Non-pigmented ciliary epithelial cell (primary cell): ENCODE measurements around the gene TSPAN5.
A peak's percentile ranks its signal among the peaks of the same experiment; 100 is the strongest.

Experiments used
- DNase-seq: peaks from one replicate; pipeline ENCODE4 v3.0.0-alpha.2; 2010; ENCODE audit warnings: low read depth

The TSPAN5 gene

DNA sequence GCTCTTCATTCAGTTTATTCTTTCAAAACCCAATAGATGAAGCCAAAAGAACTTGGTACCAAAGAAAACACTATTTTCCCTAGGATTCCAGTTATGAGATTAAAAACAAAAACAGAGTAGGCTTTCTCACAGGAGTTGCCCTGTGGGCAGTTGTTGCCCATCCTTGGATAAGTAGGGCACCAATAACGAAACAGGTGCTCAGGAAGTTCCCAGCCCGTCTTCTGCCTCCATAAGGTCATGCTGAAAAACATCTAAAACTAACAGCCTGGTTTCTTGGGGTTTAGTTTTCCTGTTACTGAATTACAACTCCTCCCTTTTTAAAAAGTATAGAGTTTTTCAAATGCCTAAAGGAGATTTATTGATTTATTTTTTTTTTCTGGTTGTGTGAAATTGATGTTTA is 14.7 kb downstream of the TSPAN5 start:
- DNase-seq = no peak

DNA sequence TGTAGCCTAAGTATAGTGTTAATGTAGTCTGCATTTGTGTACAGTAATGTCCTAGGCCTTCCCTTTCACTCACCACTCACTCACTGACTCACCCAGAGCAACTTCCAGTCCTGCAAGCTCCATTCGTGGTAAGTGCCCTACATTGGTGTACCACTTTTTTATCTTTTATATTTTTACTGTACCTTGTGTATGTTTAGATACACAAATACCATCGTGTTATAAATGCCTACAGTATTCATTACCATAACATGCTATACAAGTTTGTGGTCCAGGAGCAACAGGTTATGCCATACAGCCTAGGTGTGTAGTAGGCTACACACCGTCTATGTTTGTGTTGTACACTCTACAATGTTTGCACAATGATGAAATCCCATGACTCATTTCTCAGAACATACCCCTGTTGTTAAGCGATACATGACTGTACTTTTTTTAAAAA is 15.4 kb downstream of the TSPAN5 start:
- DNase-seq = peak; percentile 52

DNA sequence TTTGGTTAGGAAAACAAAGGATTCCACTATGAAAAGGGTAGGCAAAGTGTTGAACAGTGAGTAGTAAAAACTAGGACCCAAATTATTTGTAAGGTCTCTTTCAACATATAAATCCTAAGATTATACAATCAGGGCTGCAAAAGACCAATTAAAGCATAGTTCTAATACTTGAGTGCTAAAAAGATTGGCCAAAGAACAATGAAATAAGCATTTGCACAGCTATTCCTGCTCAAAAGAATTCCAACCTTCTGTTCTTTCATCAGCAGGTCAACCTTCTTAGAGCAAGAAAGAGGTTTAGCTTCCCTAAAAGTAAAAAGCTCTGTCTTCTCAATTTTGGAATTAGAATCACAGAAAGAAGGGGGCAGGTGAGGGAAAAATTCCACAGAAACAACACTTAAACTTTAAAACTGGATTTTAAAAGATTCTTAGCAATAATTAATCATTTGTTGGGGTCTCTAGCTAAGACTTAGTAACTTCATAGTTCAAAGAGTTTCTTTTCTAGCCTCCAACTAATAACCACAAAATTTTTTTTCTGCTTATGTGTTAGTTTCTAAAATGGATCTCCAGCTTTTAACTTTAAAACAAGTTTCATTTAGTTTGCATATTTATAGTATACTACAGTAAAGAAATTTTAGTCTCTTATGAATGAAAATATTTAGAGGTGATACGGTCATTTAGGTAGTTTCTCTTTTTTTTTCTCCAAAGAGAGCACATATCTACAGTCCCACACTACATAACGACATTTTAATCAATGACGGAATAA is 16.3 kb downstream of the TSPAN5 start:
- DNase-seq = no peak

DNA sequence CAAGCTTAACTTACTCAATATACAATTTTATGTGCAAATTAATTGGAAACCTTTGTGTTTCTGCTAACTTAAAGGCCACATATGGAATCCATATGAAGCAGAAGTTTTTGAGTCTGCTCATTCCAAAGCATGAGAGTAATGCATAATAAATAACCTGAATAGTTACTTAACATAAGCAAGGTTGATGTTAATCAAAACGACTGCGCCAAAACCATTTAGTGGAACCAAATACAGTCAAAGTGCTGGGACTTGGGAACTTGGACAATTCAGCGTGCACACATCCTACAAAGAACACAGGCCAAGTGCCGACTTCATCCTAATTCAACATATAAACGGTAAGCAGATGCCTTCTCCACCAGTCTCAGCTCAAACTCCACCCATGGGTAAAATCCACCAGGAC is 17.0 kb downstream of the TSPAN5 start:
- no peak for DNase-seq

DNA sequence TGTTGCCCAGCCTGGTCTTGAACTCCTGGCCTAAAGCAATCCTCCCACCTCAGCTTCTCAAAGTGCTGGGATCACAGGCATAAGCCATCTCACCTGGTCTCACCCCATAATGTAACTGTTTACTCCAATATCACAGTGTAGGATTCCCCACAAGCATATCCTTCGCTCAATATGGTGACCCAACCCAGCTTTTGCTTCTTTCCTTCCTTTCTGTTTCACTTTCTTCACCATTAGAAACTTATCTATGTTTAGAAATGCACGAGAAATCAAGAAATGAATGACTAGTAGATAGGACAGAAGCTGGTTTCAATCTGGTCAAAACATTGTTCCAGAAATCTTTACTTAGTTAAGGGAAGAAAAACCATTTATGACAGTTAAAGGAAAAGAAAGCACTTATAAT is 18.9 kb downstream of the TSPAN5 start:
- DNase-seq = no peak

DNA sequence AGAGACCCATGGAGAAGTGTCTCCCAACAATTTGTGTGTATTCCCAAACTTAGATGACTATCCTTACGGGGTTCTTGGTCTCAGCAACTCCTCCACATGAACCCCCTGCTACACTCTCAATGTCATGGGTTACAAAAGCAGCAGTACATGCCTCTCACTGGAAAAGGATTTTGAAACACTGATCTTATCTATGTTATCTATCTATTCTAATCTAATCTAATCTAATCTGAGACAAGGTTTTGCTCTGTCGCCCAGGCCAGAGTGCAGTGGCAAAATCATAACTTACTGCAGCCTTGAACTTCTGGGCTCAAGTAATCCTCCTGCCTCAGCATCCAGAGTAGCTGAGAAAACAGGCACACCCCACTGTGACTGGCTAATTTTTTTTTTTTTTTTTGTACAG is 19.3 kb downstream of the TSPAN5 start:
- no peak for DNase-seq

DNA sequence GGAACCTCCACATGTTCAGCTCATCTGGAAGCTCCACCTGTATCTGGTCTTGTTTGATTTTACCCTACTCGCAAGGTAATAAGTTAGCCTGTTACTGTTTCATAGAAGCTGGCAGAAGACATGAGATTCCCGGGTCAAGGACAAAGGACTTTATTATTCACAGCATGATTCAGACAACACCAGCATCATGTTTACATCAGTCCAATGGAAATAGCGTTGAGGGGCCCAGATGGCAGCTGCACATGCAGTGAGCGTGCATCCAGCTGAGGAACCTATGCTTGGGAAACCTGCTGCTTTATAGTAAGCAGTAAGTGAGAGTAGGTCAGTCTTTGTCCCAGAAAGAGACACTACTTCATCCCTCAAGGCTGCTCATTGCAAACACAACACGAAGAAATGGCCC is 19.8 kb downstream of the TSPAN5 start:
- no peak for DNase-seq

DNA sequence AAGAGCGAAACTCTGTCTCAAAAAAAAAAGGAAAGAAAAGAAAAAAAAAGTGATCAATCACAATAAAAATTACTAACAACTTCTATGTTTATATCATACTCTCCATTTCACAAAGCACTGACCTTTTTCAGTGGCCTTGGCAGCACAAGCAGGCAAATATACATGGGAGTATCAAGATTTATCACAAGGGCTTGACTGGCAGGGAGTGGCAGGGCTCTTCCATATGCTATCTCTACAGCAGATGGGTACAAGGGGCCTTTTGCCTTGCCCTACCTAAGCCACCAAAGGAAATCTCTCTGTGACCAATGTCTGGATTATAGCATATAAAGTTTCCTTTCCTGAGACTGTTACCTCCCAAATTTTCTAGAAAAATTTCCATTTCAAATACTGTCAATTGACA is 24.4 kb downstream of the TSPAN5 start:
- DNase-seq = no peak

DNA sequence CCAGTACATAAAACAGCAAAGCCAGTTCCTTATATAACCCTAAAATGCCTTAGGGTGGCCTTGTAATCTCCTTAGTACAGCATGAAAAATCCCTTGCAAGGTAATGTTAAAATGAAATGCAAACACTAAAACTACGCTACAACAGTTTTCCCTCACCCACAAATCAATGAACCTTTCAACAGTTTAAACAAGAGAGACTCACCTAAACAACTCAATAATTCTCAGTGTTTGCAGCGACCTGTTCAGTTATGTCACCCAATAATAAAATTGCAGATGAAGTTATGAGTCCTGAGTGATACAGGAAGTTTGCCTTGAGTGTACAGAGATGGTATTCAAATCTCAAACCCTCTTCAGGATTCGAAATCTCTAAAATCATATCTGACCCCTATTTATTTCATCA is 25.3 kb downstream of the TSPAN5 start:
- no peak for DNase-seq

DNA sequence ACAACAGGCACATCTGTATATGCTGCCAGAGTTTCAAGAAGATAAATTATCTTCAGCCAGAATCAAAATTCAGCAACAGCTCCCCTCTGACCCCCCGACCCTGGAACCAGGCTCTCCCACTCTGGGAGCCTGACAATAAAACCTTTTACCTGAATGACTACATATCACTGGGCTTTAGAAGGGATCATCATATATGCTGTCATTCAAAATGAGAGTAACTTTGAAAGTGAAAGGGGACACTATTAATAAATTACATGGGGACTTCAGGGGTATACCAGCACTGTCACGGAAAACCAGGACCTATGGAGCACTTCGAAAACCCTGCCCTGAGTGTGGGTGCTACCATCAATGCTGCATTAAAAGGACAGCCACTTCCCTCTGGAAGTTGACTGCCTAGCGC is 26.2 kb downstream of the TSPAN5 start:
- no peak for DNase-seq

DNA sequence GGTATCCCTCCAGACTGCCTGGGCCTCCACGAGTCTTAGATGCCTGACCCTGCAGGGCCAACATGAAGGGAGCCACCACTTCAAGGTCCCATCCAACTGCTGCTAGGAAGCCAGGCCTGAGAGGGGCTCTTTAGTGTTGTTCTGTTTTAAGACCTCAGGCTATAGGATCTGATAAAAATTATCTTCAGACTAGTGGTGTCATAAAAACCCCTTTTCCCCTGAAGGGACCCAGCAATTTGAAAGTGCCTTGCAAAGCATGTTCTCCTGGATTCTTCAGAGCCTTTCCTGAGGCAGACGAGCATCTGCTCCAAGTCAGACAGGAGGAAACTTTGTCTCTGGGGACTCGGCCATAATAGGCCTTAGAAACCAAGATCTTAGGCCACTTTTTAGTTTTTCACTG is 26.9 kb downstream of the TSPAN5 start:
- DNase-seq = no peak

DNA sequence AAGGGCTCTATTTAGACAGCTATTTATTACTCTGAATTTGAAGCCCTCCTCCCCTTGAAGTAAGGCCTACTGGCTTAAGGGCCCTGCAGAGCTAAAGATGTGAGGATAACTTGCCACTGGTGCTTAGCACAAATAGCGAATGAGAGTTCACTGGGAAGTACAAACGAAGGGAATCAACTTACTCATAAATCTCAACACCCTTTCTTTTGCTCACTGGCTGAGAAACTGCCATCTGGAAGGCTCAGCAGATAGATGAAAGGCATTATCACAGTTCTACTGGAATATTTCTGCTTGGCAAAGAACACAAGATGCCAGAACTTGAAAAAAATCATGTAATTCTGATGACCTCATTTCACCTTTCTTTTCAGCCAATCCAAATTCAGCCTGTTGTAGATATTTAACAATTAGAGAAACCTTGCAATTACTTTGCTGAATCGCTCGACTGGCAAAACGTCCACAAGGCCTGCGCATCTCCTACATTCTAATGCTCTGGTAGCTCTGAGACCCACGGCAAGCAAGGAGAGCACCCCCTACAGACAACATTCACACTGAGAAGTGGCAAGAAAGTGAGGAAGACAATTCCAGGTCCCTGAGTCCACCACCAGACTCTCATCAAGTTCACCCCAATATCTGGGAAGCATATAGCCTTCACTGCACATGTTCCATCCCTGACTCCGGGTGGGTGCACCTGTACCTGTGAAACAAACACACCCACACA is 27.5 kb downstream of the TSPAN5 start:
- no peak for DNase-seq

DNA sequence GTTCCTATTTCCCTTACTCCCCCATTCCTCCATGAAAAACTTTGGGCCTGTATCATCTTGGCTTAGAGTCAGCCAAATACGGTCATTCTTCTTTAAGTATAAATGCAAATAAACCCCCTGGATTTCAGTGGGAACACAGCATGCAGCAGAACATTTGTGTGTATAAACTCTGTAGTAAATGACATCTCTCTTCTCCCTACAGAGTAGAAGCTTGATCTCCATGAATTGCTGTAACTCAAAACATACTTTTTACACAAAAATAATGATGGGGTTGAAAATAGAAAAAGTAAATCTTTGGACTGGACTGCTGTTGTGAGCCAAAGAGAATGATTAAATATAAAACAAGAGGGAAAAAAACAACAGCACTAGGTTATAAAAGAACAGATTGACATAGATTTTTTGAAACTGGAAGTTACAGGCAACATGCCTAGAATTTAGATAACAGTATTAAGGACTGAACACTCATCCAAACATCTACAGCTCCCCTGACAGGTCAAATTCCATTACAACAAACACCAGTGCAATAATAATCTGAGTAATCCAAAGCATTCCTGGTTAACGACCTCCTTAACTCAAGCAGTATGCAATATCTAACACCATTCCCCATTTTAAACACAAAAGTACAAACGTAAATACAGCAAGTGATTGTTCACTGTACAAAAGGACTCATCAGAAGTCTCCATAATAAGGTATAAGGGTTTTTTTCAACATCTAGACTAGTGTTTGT is 30.7 kb downstream of the TSPAN5 start:
- DNase-seq = peak; percentile 54

DNA sequence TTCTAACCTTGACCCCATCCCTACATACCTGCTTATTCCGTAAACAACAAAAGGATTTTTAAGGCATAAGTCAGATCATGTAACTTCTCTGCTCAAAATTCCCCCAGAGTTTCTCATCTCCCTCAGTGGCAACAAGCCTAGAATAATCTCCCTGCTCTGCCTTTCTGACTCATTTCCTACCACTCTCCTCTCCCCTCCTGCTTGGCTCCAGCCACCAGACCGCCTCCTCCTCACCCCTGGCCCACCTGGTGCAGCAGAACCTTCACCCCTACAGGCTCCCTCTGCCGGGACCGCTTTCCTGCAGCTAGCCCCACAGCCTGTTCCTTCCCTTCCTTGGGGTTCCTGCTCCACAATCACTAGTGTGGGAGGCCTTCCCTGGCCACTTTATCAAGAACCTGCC is 32.1 kb downstream of the TSPAN5 start:
- DNase-seq = peak; percentile 85

DNA sequence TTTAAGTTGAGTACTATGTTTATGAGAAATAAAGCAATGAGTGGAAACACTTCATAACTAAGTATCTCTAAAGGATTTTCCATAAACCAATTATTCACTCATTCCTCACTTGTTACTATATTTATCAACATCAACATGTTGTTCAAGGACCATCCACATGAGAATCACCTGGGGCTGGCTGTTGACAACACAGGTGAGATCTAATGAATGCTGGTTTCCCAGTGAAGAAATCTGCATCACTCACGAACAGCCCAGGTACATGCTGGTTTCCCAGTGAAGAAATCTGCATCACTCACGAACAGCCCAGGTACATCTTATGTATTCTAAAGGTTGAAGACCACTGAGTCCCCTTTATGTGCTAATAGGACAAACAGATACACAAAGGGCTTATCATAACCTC is 32.5 kb downstream of the TSPAN5 start:
- DNase-seq = no peak

DNA sequence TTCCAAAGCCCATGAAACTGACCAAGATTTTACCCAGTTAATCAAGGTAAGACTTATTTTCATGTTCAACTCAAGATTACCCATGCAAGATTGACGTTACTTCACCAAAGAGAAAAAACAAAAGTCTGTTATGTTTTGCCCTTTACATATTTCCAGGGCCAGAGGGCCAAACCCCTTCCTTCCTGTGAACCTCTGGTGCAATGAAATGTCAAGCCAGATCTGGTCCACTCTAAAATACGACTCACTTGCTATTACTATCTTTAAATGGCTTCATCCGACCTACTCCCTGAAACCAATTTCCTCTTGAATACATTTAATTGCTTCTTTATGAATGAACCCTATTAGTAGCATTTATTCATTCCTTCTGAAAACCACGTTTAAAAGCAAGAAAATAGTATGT is 33.0 kb downstream of the TSPAN5 start:
- DNase-seq = no peak

DNA sequence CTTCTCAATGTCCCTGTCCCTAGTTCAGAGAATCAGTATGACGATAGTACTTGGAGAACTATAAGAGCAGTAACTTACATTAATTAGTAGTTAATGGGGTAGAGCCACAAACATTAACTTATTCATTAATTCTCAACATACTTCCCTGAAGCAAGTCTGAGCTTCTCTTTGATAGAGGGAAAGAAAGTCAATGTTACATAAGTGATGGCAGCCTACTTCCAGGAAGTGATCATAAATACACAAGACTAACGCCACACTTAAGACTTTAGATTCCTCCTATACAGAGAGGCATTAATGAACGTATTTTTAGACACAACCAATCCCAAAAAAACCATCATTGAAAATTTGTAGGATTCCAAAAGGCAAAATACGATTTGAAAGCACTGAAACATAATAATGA is 33.8 kb downstream of the TSPAN5 start:
- no peak for DNase-seq

DNA sequence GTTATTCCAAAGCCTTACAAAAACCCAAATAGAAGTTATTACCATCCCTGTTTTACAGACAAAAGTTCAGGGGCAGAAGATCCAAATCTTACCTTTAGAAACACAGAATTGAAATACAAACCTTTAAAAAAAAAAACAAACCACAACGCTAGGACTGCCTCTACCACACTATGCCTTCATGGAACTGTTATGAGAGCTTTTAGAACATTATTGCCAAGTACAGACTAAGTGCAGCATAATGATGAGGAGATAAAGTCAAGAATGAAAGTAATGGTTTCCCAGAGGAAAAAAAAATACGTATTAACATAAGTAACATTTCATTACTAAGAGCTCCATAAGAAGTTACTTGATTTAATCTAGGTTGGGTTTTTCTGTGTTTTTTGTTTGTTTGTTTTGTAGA is 34.3 kb downstream of the TSPAN5 start:
- DNase-seq = no peak

DNA sequence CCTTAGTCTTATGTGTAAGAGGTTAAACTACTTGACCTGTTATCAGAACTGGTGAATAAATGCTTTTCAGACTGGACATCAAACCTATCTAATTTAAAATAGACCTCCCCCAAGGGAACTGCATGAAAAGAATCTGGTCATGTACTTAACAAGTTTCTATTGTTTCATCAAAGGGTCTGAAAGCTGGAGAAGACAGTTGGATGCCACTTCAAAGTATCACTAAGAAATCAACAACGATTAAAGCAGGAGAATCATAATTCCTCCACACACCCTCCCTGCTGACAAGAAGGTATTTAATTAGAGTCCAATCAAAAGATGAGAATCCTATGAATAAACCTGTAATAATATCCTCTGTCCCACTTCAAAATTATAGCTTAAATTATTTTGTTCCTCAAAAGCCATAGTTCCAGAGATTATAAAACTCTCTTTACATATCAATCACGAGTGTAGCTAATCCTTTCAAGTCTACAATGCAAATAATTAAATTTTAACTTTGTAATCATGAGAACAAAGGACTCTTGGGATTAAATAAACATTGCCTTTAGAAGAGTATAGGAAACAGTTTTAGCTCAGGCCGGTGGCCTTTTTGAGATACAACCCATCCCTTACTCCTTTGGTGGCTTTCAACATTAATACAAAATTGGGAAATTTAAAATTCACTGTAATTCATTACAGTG is 35.1 kb downstream of the TSPAN5 start:
- no peak for DNase-seq

DNA sequence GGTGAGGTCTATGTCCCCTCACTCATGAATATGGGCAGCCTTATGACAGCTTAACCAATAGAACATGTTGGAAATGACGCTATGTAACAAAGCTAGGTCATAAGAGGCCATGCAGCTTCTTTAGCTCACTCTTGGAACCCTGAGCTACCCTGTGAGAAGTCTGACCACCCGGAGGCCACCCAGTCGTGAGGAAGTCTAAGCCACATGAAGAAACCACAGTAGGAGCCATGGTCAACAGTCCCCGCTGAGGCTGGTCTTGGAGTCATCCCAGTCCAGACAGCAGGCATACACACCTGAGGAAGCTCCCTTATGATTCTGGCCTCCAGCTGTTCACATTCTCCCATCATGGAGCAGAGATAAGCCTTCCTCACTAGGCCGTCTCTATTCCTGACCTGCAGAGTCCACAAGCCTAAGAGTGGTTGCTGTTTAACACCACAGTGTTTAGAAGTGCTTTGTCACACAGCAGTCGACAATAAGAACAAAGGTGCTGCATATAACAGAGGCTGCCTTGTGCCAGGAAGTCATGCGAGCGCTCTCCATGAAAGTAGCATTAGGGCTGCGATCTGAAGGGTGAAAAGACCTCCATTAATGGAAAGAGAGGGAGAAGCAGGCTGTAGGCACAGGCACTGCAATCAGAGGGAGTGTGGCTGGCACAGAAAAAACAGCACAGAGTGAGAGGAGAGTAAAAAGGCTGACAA is 38.2 kb downstream of the TSPAN5 start:
- DNase-seq = no peak

DNA sequence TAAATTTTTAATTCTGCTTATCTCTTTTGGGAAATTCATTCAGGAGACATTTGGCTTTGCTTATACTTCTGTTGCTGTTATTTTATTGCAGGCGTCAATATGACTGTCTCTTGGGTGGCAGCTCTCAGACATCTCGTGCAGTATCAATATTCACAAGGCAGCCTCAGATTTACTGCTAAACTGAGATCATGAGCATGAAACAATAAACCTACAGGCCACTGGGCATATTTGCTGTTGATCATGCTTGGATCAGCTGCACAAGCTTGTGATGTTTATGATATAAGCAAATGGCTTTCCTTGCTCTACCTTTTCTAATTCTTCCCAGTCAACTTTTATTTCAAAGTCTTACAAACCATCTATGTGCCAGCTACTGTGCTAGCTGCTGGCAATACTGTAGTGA is 39.2 kb downstream of the TSPAN5 start:
- no peak for DNase-seq

DNA sequence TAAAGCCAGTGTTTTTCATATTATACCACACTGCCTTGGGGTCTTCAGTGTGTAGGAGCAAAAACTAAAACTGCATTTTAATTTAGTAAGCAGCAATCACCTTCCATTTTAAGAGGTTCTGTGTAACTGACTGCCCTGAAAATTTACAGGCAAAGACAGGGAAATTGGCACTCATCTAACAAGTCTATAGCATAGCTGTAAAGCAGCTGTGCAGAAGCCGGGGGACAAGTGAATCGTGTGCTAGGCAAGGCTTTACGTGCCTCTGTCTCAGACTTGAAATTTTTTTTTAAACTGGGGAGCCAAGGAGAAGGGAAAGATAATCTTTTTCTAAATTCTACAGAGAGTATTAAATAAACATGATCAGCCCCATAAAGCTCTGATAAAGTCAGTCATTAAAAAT is 39.7 kb downstream of the TSPAN5 start:
- DNase-seq = no peak
